Measurements from ENCODE around the gene AFG3L2.
"Not testable (repeated sequence)": the region's sequence is repeated elsewhere in the genome, so short reads cannot be mapped to it uniquely, and the experiment has no call there.

Gene AFG3L2

DNA sequence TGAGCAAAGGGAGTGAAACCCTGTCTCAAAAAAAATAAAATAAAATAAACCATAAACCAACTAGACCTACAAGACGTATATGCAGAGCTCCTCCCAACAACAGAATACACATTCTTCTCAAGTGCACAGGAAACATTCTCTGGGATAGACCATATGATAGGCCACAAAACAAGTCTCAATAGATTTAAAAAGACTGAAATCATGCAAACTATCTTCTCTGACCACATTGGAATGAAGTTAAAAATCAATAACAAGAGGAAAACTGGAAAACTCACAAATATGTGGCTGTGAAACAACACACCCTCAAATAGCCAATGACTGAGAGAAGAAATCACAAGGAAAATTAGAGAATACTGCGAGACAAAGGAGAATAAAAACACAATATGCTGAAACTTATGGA lies 7.2 kb upstream of the AFG3L2 start:
- no peak overlapping the region for H3K4me3 ChIP-seq (ENCODE audit: low read length)
- TF ChIP-seq, protein P1, sequence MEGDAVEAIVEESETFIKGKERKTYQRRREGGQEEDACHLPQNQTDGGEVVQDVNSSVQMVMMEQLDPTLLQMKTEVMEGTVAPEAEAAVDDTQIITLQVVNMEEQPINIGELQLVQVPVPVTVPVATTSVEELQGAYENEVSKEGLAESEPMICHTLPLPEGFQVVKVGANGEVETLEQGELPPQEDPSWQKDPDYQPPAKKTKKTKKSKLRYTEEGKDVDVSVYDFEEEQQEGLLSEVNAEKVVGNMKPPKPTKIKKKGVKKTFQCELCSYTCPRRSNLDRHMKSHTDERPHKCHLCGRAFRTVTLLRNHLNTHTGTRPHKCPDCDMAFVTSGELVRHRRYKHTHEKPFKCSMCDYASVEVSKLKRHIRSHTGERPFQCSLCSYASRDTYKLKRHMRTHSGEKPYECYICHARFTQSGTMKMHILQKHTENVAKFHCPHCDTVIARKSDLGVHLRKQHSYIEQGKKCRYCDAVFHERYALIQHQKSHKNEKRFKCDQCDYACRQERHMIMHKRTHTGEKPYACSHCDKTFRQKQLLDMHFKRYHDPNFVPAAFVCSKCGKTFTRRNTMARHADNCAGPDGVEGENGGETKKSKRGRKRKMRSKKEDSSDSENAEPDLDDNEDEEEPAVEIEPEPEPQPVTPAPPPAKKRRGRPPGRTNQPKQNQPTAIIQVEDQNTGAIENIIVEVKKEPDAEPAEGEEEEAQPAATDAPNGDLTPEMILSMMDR (conservative IDR thresholded peaks at IDR 0.05; ENCODE audit: low read length), result no peak
- peak; percentile 56 for DNase-seq (ENCODE audit: low read depth)

DNA sequence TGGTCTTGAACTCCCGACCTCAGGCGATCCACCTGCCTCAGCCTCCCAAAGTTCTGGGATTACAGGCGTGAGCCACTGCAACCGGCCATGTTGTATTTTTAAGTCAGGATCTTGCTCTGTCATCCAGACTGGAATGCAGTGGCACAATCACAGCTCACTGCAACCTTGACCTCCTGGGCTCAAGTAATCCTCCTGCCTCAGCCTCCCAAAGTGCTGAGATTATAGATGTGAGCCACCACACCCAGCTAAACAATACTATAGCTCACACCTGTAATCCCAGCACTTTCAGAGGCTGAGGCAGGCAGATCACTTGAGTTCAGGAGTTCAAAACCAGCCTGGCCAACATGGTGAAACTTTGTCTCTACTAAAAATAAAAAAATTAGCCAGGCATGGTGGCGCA lies 6.7 kb upstream of the AFG3L2 start:
- DNase-seq (ENCODE audit: low read depth); H3K4me3 ChIP-seq (ENCODE audit: low read length): not testable (repeated sequence)

DNA sequence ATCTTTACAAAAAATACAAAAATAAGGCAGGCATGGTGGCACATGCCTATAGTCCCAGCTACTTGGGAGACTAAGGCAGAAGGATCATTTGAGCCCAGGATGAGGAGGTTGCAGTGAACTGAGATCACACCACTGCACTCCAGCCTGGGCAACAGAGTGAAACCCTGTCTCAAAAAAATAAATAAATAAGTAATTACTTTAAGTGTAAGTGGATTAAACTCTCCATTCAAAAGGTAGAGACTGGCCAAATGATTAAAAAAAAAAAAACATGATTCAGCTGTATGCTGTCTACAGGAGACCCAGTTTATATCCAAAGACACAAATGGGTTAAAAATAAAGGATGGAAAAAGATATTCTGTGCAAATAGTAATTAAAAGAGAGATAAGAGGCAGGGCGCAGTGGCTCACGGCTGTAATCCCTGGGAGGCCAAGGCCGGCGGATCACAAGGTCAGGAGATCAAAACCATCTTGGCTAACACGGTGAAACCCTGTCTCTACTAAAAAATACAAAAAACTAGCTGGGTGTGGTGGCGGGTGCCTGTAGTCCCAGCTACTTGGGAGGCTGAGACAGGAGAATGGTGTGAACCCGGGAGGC lies 5.3 kb upstream of the AFG3L2 start:
- H3K4me3 ChIP-seq (ENCODE audit: low read length), result not testable (repeated sequence)

DNA sequence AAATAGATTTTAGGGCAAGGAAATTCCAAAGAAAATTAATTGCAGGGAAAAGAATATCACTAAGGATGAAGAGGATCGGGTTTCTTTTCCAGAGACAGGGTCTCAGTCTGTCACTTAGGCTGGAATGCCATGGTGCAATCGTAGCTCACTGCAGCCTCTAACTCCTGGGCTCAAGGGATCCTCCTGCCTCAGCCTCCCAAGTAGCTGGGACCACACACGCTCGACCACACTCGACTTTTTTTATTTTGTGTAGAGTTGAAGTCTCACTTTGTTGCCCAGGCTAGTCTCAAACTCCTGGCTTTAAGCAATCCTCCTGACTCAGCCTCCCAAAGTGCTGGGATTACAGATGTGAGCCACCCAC lies 1.2 kb upstream of the AFG3L2 start:
- DNase-seq (ENCODE audit: low read depth), result not testable (repeated sequence)

More for the DNA sequence above, 5.3 kb upstream of the AFG3L2 start:
- not testable (repeated sequence) for DNase-seq (ENCODE audit: low read depth)

DNA sequence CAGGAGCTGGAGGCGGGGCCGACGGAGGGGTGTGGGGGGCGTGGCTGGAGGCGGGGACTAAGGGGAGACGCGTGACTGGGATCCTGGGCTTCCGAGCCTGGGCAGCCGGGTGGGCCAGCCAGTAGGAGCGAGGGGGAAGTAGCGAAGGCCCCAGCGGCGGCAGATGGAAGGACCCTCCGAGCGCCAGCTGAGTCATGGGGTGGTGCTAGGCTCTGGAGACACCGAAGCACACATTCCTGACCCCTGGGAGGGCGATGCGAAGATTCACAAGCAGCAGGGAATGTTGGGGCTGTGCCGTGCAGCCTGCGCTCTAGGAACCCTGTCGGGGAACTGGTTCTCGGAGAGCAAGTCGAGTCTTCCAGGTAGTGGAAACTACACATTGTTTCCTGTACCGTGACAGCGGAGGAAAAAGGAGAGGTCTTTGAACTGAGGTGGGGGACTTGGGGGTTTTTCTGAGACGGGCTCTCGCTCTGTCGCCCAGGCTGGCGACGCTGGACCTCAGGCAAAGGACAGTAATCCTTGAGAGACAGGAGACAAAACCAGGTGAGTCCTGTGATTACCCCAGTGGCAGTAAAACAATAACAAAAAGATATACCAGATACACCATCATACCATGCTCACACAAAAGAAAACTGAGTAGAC lies 650 bp upstream of the AFG3L2 start:
- H3K4me3 ChIP-seq (ENCODE audit: low read length), result peak overlapping the region; percentile 80
- TF ChIP-seq, protein P1 (conservative IDR thresholded peaks at IDR 0.05; ENCODE audit: low read length), result peak; percentile 31
- DNase-seq (ENCODE audit: low read depth), result no peak

More for the DNA sequence above, 1.2 kb upstream of the AFG3L2 start:
- H3K4me3 ChIP-seq (ENCODE audit: low read length), result peak overlapping the region; percentile 80

DNA sequence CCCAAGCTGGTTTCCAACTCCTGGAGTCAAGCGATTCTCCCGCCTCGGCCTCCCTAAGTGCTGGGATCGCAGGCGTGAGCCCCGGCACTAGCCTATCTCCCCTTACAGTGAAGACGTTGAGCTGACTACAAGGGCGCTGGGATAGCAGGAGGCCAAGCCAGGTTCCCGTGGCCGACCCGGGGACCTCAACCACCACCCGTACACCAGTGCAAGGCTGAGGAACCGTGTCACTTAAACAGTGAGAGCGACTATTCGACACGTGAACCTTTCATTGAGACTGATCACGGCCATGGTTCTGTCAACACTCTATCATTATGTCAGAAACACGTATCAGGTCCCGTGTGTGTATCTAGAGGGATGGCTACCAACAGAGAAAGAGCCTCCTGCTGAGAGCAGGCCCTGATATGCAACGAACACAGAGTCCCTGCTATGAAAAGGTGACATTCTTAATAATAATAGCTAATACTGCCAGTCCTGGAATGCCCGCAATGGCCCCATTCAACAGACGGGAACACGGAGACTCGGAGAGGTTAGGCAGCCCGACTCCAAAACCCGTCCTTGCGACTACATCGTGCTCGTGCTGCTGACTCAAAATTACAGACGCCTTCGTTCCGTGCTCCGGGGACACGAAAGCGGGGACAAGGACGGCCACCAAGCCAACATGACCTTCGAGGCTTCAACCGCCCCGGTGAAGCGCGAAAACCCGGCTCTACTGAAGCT lies 833 bp downstream of the AFG3L2 start:
- no peak for DNase-seq (ENCODE audit: low read depth)
- peak overlapping the region; percentile 85 for H3K4me3 ChIP-seq (ENCODE audit: low read length)
- TF ChIP-seq, protein P1 (conservative IDR thresholded peaks at IDR 0.05; ENCODE audit: low read length), result no peak

DNA sequence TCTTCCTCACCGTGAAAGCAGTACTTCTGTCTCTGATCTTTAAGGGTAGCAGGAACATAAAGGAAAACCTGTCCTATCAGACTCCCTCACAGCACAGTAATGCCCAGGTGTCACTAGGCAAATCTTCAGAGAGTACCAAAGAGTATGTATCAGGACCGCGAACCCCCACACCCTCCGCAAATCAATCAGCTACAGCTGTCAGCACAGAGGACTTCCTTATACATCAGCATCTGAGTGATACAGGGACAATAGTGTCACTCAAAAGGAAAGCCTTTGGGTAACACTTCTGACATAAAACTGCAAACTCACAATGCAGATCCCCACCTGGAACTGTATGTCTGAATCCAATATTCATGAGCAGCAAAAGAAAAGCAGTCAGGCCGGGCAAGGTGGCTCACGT lies 2.6 kb downstream of the AFG3L2 start:
- H3K4me3 ChIP-seq (ENCODE audit: low read length), result no peak overlapping the region

DNA sequence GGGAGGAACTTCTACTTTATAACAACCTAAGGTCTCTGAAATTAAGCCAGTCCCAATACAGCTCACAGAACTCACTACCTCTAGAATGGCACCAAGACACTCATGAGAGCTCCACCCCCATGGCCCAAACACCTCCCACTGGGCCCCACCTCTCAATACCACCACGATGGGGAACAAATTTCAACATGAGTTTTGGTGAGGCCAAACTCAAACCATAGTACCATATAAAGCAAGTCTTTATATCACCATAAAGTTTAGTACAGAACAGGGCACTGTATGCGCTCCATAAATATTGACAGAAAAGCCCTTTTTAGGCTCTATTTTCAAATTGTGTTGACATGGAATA lies 3.3 kb downstream of the AFG3L2 start:
- TF ChIP-seq, protein P1 (conservative IDR thresholded peaks at IDR 0.05; ENCODE audit: low read length), result no peak
- no peak for DNase-seq (ENCODE audit: low read depth)
- H3K4me3 ChIP-seq (ENCODE audit: low read length), result no peak overlapping the region

More for the DNA sequence above, 2.6 kb downstream of the AFG3L2 start:
- DNase-seq (ENCODE audit: low read depth), result no peak
- TF ChIP-seq, protein P1 (conservative IDR thresholded peaks at IDR 0.05; ENCODE audit: low read length), result no peak
